Hematopoietic multipotent progenitor cell (in vitro differentiated cells): ENCODE data around the gene NTNG1. TPM values are rescaled to one million over a fixed set of nuclear protein-coding genes. Genes with fewer than 3 reads are reported as not detected.

Experiments used
- DNase-seq, 3 donors: peaks; one replicate each; pipeline ENCODE4 v3.0.0-alpha.2; 2011 to 2015; ENCODE audit warnings: low read depth in 2 of 3, low spot score in 2 of 3
- total RNA-seq: library from RNA; depleted of rRNA; stranded (reverse); fragments of >200 nt; gene quantifications from one replicate; pipeline ENCODE4 v1.2.3, GENCODE V29; 2012

Gene NTNG1
- total RNA-seq, 1 donor = under 0.01 TPM

- DNase-seq = no peak
Observed at GRCh38 chr1:107487506-107487905, 346.7 kb downstream of the NTNG1 start.

GRCh38 chr1:107491582-107491981 is 350.7 kb downstream of the NTNG1 start:
- no peak for DNase-seq

- DNase-seq = no peak
Observed at GRCh38 chr1:107493111-107493716, 352.4 kb downstream of the NTNG1 start.

GRCh38 chr1:107494061-107494460 is 353.2 kb downstream of the NTNG1 start:
- DNase-seq = no peak

- DNase-seq = no peak
Observed at GRCh38 chr1:107496002-107496401, 355.2 kb downstream of the NTNG1 start.

GRCh38 chr1:107499139-107499744 is 358.4 kb downstream of the NTNG1 start:
- DNase-seq = no peak

- DNase-seq = no peak
Observed at GRCh38 chr1:107501081-107501605, 360.3 kb downstream of the NTNG1 start.

- DNase-seq = no peak
Observed at GRCh38 chr1:107510347-107510746, 369.5 kb downstream of the NTNG1 start.

- no peak for DNase-seq
Observed at GRCh38 chr1:107512836-107513235, 372.0 kb downstream of the NTNG1 start.

- DNase-seq = no peak
Observed at GRCh38 chr1:107514841-107515240, 374.0 kb downstream of the NTNG1 start.

- DNase-seq = no peak
Observed at GRCh38 chr1:107515702-107516101, 374.9 kb downstream of the NTNG1 start.

- DNase-seq = no peak
Observed at GRCh38 chr1:107523061-107523460, 382.2 kb downstream of the NTNG1 start.

GRCh38 chr1:107523736-107524135 is 382.9 kb downstream of the NTNG1 start:
- DNase-seq = no peak

- DNase-seq = no peak
Observed at GRCh38 chr1:107524301-107524700, 383.5 kb downstream of the NTNG1 start.

- DNase-seq = no peak
Observed at GRCh38 chr1:107525145-107525544, 384.3 kb downstream of the NTNG1 start.

GRCh38 chr1:107525961-107526360 is 385.1 kb downstream of the NTNG1 start:
- DNase-seq = no peak

- DNase-seq = no peak
Observed at GRCh38 chr1:107526524-107527198, 385.8 kb downstream of the NTNG1 start.

- DNase-seq = peak in 2 of 3 donors; percentile 23 to 58
Observed at GRCh38 chr1:107529511-107530149, 388.8 kb downstream of the NTNG1 start.

- DNase-seq = no peak
Observed at GRCh38 chr1:107530543-107530942, 389.7 kb downstream of the NTNG1 start.

- no peak for DNase-seq
Observed at GRCh38 chr1:107531065-107531908, 390.4 kb downstream of the NTNG1 start.
